Astrocyte (in vitro differentiated cells and primary cell): ENCODE results near the gene NRP1. TPM values are rescaled to one million over a fixed set of nuclear protein-coding genes. Genes with fewer than 3 reads are reported as not detected.

Experiments used
- DNase-seq: peaks from one replicate; pipeline ENCODE4 v3.0.0-alpha.2; 2010; ENCODE audit warnings: low read depth
- FAIRE-seq: peaks from 2 replicates; lab custom pipeline; 2011; peaks lifted over from hg19 to GRCh38; lab: Jason Lieb, UNC
- H2AFZ ChIP-seq: 2 replicates; pipeline ENCODE4 v1.6.0; 2012; ENCODE audit warnings: low read depth, low read length, inconsistent platforms
- H3K27ac ChIP-seq: 2 replicates; pipeline ENCODE4 v1.5.1; 2011; ENCODE audit warnings: low read depth, low read length, inconsistent platforms
- H3K27me3 ChIP-seq: 2 replicates; pipeline ENCODE4 v1.6.0; 2011; ENCODE audit warnings: low read length, inconsistent platforms; ENCODE audit not compliant: insufficient read depth
- H3K36me3 ChIP-seq: 2 replicates; pipeline ENCODE4 v1.5.1; 2011; ENCODE audit warnings: low read length, inconsistent platforms; ENCODE audit not compliant: insufficient read depth
- H3K4me1 ChIP-seq: 2 replicates; pipeline ENCODE4 v1.5.1; 2011; ENCODE audit warnings: low read length, inconsistent platforms; ENCODE audit not compliant: insufficient read depth
- H3K4me2 ChIP-seq: 2 replicates; pipeline ENCODE4 v1.6.0; 2012; ENCODE audit warnings: low read length, inconsistent platforms
- H3K4me3 ChIP-seq: 2 replicates; pipeline ENCODE4 v1.5.1; 2011; ENCODE audit warnings: low read depth, mild to moderate bottlenecking, low read length, inconsistent platforms; ENCODE audit not compliant: insufficient read depth
- H3K79me2 ChIP-seq: 2 replicates; pipeline ENCODE4 v1.6.0; 2012; ENCODE audit warnings: mild to moderate bottlenecking, low read length, inconsistent platforms; ENCODE audit not compliant: insufficient read depth
- H3K9ac ChIP-seq: 2 replicates; pipeline ENCODE4 v1.6.0; 2012; ENCODE audit warnings: mild to moderate bottlenecking, low read length, inconsistent platforms
- H3K9me3 ChIP-seq: 2 replicates; pipeline ENCODE4 v1.5.1; 2012; ENCODE audit warnings: low read depth, mild to moderate bottlenecking, low read length, inconsistent platforms; ENCODE audit not compliant: insufficient read depth
- H4K20me1 ChIP-seq: 2 replicates; pipeline ENCODE4 v1.6.0; 2012; ENCODE audit warnings: low read length, inconsistent platforms; ENCODE audit not compliant: insufficient read depth
- H3K27ac Mint-ChIP-seq: one replicate; pipeline ENCODE4 v1.8.0; 2021; ENCODE audit warnings: mild to moderate bottlenecking, mixed read lengths; ENCODE audit not compliant: unreplicated experiment
- H3K27me3 Mint-ChIP-seq: one replicate; pipeline ENCODE4 v1.8.0; 2021; ENCODE audit warnings: low read depth, mixed read lengths; ENCODE audit not compliant: unreplicated experiment
- H3K36me3 Mint-ChIP-seq: one replicate; pipeline ENCODE4 v1.8.0; 2021; ENCODE audit warnings: low read depth, mixed read lengths; ENCODE audit not compliant: unreplicated experiment
- H3K4me1 Mint-ChIP-seq: one replicate; pipeline ENCODE4 v1.8.0; 2021; ENCODE audit warnings: low read depth, mixed read lengths; ENCODE audit not compliant: unreplicated experiment
- H3K4me3 Mint-ChIP-seq: one replicate; pipeline ENCODE4 v1.8.0; 2021; ENCODE audit warnings: mild to moderate bottlenecking, moderate library complexity, mixed read lengths; ENCODE audit not compliant: unreplicated experiment
- H3K9me3 Mint-ChIP-seq: one replicate; pipeline ENCODE4 v1.8.0; 2021; ENCODE audit warnings: mild to moderate bottlenecking, mixed read lengths; ENCODE audit not compliant: unreplicated experiment
- EZH2 ChIP-seq: IDR thresholded peaks from 2 replicates; pipeline ENCODE4 v1.6.1; 2012; ENCODE audit warnings: mild to moderate bottlenecking, low read length, inconsistent platforms; ENCODE audit not compliant: insufficient read depth
- total RNA-seq: library from RNA; stranded (reverse); gene quantifications from 2 replicates; pipeline ENCODE4 v1.2.1, GENCODE V29; 2021
- TF ChIP-seq, protein P1 (sequence below): IDR thresholded peaks from 2 replicates; pipeline ENCODE4 v1.5.1; 2011; ENCODE audit warnings: low read depth, mild to moderate bottlenecking, inconsistent platforms, low read length, moderate library complexity; ENCODE audit not compliant: insufficient read depth

The NRP1 gene
- total RNA-seq, 1 donor from 2014 or later = 59.4 TPM

DNA sequence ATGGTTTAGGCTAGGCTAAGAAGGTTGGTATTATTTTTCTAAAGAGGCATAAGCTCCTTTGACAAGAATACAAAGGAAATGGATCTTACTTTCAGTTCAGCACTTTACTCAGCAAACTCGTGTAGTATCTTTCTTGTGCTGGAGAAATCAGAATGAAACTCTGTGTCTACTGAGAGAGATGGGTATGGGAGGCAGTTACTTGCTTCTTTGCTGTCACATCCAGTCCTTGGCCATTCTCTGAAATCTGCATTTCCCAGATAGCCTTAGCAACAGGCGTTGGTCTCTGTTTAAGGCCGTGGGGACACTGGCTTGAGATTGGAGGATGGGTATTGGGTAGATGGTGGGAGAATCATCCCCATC is 180.5 kb downstream of the NRP1 start:
- TF ChIP-seq, protein P1, sequence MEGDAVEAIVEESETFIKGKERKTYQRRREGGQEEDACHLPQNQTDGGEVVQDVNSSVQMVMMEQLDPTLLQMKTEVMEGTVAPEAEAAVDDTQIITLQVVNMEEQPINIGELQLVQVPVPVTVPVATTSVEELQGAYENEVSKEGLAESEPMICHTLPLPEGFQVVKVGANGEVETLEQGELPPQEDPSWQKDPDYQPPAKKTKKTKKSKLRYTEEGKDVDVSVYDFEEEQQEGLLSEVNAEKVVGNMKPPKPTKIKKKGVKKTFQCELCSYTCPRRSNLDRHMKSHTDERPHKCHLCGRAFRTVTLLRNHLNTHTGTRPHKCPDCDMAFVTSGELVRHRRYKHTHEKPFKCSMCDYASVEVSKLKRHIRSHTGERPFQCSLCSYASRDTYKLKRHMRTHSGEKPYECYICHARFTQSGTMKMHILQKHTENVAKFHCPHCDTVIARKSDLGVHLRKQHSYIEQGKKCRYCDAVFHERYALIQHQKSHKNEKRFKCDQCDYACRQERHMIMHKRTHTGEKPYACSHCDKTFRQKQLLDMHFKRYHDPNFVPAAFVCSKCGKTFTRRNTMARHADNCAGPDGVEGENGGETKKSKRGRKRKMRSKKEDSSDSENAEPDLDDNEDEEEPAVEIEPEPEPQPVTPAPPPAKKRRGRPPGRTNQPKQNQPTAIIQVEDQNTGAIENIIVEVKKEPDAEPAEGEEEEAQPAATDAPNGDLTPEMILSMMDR = no peak
- no peak for TF ChIP-seq EZH2
- Histone ChIP-seq H3K27me3 (no peaks in the 10 kb centered on the region), H3K79me2 (no peaks in the 10 kb centered on the region), H3K9me3 (no peaks in the 10 kb centered on the region), H3K36me3 (no peaks in the 10 kb centered on the region), H2AFZ (no peak overlapping the region), H3K9ac (no peak overlapping the region), H3K4me2 (no peak overlapping the region), H3K27ac (no peak overlapping the region), H3K4me3 (no peak overlapping the region), H4K20me1 (no peaks in the 10 kb centered on the region), H3K4me1 (peaks cover 19% of the 10 kb centered on the region)
- FAIRE-seq (no peak), DNase-seq (no peak)
- H3K27me3 Mint-ChIP-seq = peaks cover 3% of the 10 kb centered on the region
- no peaks in the 10 kb centered on the region for H3K9me3 Mint-ChIP-seq
- peaks cover 18% of the 10 kb centered on the region for H3K4me1 Mint-ChIP-seq
- H3K36me3 Mint-ChIP-seq = no peaks in the 10 kb centered on the region
- H3K4me3 Mint-ChIP-seq = no peak overlapping the region
- no peak overlapping the region for H3K27ac Mint-ChIP-seq

DNA sequence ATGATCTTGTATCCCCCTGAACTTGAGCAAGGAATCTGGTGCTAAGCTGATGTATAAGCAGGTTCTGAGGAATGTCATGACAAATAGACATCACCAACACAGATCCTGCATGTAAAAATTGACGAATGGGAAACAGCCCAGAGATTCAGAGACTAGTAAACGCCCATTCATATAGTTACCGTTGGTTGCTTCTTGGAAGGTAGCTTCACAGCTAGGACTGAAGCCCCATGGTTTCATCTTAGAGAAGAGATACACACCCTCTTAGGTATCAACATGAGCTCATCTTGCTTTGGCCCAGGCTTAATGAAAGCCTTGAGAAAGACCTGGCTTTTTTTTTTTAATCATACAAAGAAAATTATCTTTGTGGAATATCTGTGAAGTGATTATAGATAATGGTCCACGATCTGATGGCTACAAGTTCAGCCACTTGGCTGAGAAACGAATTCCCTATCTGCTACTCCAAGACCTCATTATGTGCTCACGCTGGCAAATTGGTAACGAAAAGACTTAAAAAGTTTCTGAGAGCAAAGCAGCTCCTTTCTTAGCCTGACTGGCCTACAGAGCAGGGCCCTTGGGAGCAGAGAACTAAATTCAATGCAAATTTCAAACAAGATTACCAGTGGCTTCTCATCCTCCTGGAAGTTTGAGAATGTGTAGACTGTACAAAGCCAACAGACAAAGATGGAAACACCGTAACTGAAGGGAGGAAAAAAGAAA is 181.1 kb downstream of the NRP1 start:
- TF ChIP-seq EZH2 = no peak
- TF ChIP-seq, protein P1 = no peak
- Histone ChIP-seq H3K9ac (no peak overlapping the region), H3K9me3 (no peaks in the 10 kb centered on the region), H3K4me3 (no peak overlapping the region), H3K27me3 (no peaks in the 10 kb centered on the region), H3K79me2 (no peaks in the 10 kb centered on the region), H3K36me3 (no peaks in the 10 kb centered on the region), H3K27ac (no peak overlapping the region), H3K4me1 (peaks cover 19% of the 10 kb centered on the region), H4K20me1 (no peaks in the 10 kb centered on the region), H2AFZ (no peak overlapping the region), H3K4me2 (no peak overlapping the region)
- H3K4me3 Mint-ChIP-seq = no peak overlapping the region
- H3K36me3 Mint-ChIP-seq = no peaks in the 10 kb centered on the region
- H3K27me3 Mint-ChIP-seq = peaks cover 3% of the 10 kb centered on the region
- H3K27ac Mint-ChIP-seq = no peak overlapping the region
- FAIRE-seq = peak; percentile 47
- DNase-seq = no peak
- H3K9me3 Mint-ChIP-seq = no peaks in the 10 kb centered on the region
- H3K4me1 Mint-ChIP-seq = peaks cover 18% of the 10 kb centered on the region

DNA sequence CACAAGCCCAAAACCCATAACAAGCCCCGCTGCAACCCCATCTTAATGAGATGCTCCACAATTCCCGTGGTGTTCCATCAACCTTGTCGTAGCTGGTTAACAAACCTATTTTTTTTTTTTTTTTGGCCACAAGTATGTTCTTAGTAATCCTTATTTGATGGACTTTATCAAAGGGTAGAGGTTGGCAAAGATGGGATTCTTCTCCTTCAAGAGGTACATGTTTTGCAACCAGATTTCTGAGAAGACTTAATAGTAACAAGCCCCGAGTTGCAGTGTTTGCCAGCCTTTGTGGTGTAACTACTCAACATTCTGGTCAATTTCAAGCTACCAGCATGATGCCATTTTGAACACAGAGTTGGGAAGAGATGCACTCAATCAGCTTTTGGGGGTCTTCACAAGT is 181.7 kb downstream of the NRP1 start:
- FAIRE-seq (no peak), DNase-seq (no peak)
- H2AFZ ChIP-seq = no peak overlapping the region
- no peaks in the 10 kb centered on the region for H3K36me3 ChIP-seq
- Mint-ChIP-seq H3K36me3 (no peaks in the 10 kb centered on the region), H3K9me3 (peaks cover 2% of the 10 kb centered on the region), H3K4me3 (no peak overlapping the region), H3K27me3 (peaks cover 3% of the 10 kb centered on the region), H3K27ac (no peak overlapping the region), H3K4me1 (peaks cover 18% of the 10 kb centered on the region)
- TF ChIP-seq, protein P1 = no peak
- TF ChIP-seq EZH2 = no peak
- no peak overlapping the region for H3K27ac ChIP-seq
- H3K79me2 ChIP-seq = no peaks in the 10 kb centered on the region
- no peak overlapping the region for H3K9ac ChIP-seq
- H3K9me3 ChIP-seq = no peaks in the 10 kb centered on the region
- no peaks in the 10 kb centered on the region for H4K20me1 ChIP-seq
- H3K4me2 ChIP-seq = no peak overlapping the region
- no peaks in the 10 kb centered on the region for H3K27me3 ChIP-seq
- H3K4me1 ChIP-seq = peaks cover 19% of the 10 kb centered on the region
- no peak overlapping the region for H3K4me3 ChIP-seq
